ENCODE results near the gene KCNC1.

The KCNC1 gene

GRCh38 chr11:17768547-17768946, 34.0 kb downstream of the KCNC1 start:
- CTCF ChIA-PET, result interaction anchor here (0.7 to 6.0 kb wide), 4 partner anchors 13 to 211 kb away, joined by 3 to 53 read pairs (median 4); no protein-coding TSS in a partner anchor
- no peak for TF ChIP-seq CTCF (IDR thresholded peaks at IDR 0.05; ENCODE audit: insufficient read depth, low read length, missing control alignments)
- POLR2A ChIA-PET, result no interaction called here
- no peak for DNase-seq (ENCODE audit: low read depth, low spot score)
- no peak overlapping the region for H3K4me3 ChIP-seq (ENCODE audit: low read depth, low read length)

GRCh38 chr11:17769218-17769617, 34.6 kb downstream of the KCNC1 start:
- POLR2A ChIA-PET, result no interaction called here
- no peak for DNase-seq (ENCODE audit: low read depth, low spot score)
- H3K4me3 ChIP-seq (ENCODE audit: low read depth, low read length), result no peak overlapping the region
- TF ChIP-seq CTCF (IDR thresholded peaks at IDR 0.05; ENCODE audit: insufficient read depth, low read length, missing control alignments), result no peak
- CTCF ChIA-PET, result interaction anchor here (0.7 to 6.0 kb wide), 4 partner anchors 13 to 210 kb away, joined by 3 to 53 read pairs (median 8); no protein-coding TSS in a partner anchor

GRCh38 chr11:17770048-17770652, 35.6 kb downstream of the KCNC1 start:
- no peak overlapping the region for H3K4me3 ChIP-seq (ENCODE audit: low read depth, low read length)
- POLR2A ChIA-PET, result no interaction called here
- DNase-seq (ENCODE audit: low read depth, low spot score), result no peak
- no peak for TF ChIP-seq CTCF (IDR thresholded peaks at IDR 0.05; ENCODE audit: insufficient read depth, low read length, missing control alignments)
- CTCF ChIA-PET, result interaction anchor here (1.0 to 6.0 kb wide), 5 partner anchors 10 to 210 kb away, joined by 3 to 53 read pairs (median 4); no protein-coding TSS in a partner anchor

- ChIA-PET POLR2A (no interaction called here), CTCF (interaction anchor here (1.0 to 6.0 kb wide), 5 partner anchors 10 to 209 kb away, joined by 3 to 53 read pairs (median 4); no protein-coding TSS in a partner anchor)
Measured at GRCh38 chr11:17770917-17771316, 36.3 kb downstream of the KCNC1 start.

GRCh38 chr11:17771415-17771814, 36.8 kb downstream of the KCNC1 start:
- no peak overlapping the region for H3K4me3 ChIP-seq (ENCODE audit: low read depth, low read length)
- ChIA-PET POLR2A (no interaction called here), CTCF (interaction anchor here (1.0 to 6.0 kb wide), 5 partner anchors 11 to 208 kb away, joined by 3 to 53 read pairs (median 4); no protein-coding TSS in a partner anchor)
- no peak for DNase-seq (ENCODE audit: low read depth, low spot score)
- no peak for TF ChIP-seq CTCF (IDR thresholded peaks at IDR 0.05; ENCODE audit: insufficient read depth, low read length, missing control alignments)

More at GRCh38 chr11:17770917-17771316, 36.3 kb downstream of the KCNC1 start:
- no peak for TF ChIP-seq CTCF (IDR thresholded peaks at IDR 0.05; ENCODE audit: insufficient read depth, low read length, missing control alignments)
- H3K4me3 ChIP-seq (ENCODE audit: low read depth, low read length), result no peak overlapping the region
- no peak for DNase-seq (ENCODE audit: low read depth, low spot score)

- no peak for DNase-seq (ENCODE audit: low read depth, low spot score)
- ChIA-PET POLR2A (no interaction called here), CTCF (interaction anchor here (2.5 to 6.0 kb wide), 2 partner anchors 201 to 208 kb away, joined by 12 to 53 read pairs; no protein-coding TSS in a partner anchor)
- H3K4me3 ChIP-seq (ENCODE audit: low read depth, low read length), result no peak overlapping the region
- TF ChIP-seq CTCF (IDR thresholded peaks at IDR 0.05; ENCODE audit: insufficient read depth, low read length, missing control alignments), result no peak
Measured at GRCh38 chr11:17771841-17772401, 37.3 kb downstream of the KCNC1 start.
